ENCODE results near the gene DUSP16.

GRCh38 chr12:12466157-12466556 is 96.5 kb downstream of the DUSP16 start:
- TF ChIP-seq CTCF (IDR thresholded peaks at IDR 0.05) (no peak), POLR2A (IDR thresholded peaks at IDR 0.05) (peak in 1 of 2 donors; percentile 5)
